HL-60 (cell line): Measurements from ENCODE around the gene MACF1.

Experiments used
- DNase-seq, 2 experiments: peaks; one replicate each; pipeline ENCODE4 v3.0.0-alpha.2; 2010 to 2020; ENCODE audit warnings: low read depth in 1 of 2, low spot score in 1 of 2
- H3K27ac ChIP-seq: fragments of 250-450 bp; sonication (Bioruptor Pico); replicated peaks from 2 replicates; pipeline ENCODE4 v1.5.1; 2020; ENCODE audit warnings: mild to moderate bottlenecking, moderate library complexity
- H3K27me3 ChIP-seq: fragments of 250-450 bp; sonication (Bioruptor Pico); 2 replicates; pipeline ENCODE4 v1.5.1; 2021; ENCODE audit warnings: mild to moderate bottlenecking, moderate library complexity; ENCODE audit not compliant: insufficient read depth, poor library complexity, severe bottlenecking
- H3K4me3 ChIP-seq: replicated peaks from 2 replicates; pipeline ENCODE4 v1.5.1; 2011; ENCODE audit warnings: mild to moderate bottlenecking, control low read depth, low read length; ENCODE audit not compliant: insufficient read depth
- CTCF ChIP-seq: IDR thresholded peaks from one replicate; pipeline ENCODE4 v1.5.1; 2011; ENCODE audit warnings: low read length, control low read depth, inconsistent platforms; ENCODE audit not compliant: insufficient read depth
- GABPA ChIP-seq: IDR thresholded peaks from 2 replicates; pipeline ENCODE4 v1.6.1; 2012; ENCODE audit warnings: low read depth
- POLR2AphosphoS5 ChIP-seq: IDR thresholded peaks from 2 replicates; pipeline ENCODE4 v1.6.1; 2012; ENCODE audit warnings: low read depth
- SPI1 ChIP-seq: IDR thresholded peaks from 2 replicates; pipeline ENCODE4 v1.6.1; 2012; ENCODE audit warnings: low read depth, mild to moderate bottlenecking, borderline replicate concordance
- TF ChIP-seq, protein P1 (sequence below): IDR thresholded peaks from 2 replicates; pipeline ENCODE4 v1.6.1; 2012; ENCODE audit warnings: low read depth; ENCODE audit not compliant: insufficient replicate concordance

The MACF1 gene

DNA sequence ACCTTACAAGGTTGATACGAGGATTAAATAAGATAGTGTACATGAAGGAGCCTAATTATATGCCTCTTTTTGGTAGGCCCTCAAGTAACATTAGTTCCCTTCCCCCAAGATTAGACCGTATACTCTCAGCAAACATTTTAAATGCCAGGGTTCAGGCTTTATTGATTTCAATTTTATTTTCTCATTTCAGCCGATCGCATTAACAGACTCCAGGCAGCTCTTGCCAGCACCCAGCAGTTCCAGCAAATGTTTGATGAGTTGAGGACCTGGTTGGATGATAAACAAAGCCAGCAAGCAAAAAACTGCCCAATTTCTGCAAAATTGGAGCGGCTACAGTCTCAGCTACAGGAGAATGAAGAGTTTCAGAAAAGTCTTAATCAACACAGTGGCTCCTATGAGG is 182.5 kb downstream of the MACF1 start:
- no peak for TF ChIP-seq CTCF
- no peak for TF ChIP-seq SPI1
- TF ChIP-seq, protein P1, sequence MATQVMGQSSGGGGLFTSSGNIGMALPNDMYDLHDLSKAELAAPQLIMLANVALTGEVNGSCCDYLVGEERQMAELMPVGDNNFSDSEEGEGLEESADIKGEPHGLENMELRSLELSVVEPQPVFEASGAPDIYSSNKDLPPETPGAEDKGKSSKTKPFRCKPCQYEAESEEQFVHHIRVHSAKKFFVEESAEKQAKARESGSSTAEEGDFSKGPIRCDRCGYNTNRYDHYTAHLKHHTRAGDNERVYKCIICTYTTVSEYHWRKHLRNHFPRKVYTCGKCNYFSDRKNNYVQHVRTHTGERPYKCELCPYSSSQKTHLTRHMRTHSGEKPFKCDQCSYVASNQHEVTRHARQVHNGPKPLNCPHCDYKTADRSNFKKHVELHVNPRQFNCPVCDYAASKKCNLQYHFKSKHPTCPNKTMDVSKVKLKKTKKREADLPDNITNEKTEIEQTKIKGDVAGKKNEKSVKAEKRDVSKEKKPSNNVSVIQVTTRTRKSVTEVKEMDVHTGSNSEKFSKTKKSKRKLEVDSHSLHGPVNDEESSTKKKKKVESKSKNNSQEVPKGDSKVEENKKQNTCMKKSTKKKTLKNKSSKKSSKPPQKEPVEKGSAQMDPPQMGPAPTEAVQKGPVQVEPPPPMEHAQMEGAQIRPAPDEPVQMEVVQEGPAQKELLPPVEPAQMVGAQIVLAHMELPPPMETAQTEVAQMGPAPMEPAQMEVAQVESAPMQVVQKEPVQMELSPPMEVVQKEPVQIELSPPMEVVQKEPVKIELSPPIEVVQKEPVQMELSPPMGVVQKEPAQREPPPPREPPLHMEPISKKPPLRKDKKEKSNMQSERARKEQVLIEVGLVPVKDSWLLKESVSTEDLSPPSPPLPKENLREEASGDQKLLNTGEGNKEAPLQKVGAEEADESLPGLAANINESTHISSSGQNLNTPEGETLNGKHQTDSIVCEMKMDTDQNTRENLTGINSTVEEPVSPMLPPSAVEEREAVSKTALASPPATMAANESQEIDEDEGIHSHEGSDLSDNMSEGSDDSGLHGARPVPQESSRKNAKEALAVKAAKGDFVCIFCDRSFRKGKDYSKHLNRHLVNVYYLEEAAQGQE = no peak
- TF ChIP-seq GABPA = no peak
- no peak for TF ChIP-seq POLR2AphosphoS5
- Histone ChIP-seq H3K4me3 (no peak overlapping the region), H3K27me3 (no peaks in the 10 kb centered on the region), H3K27ac (no peak overlapping the region)
- DNase-seq = no peak

GRCh38 chr1:39387452-39387851 is 183.0 kb downstream of the MACF1 start:
- TF ChIP-seq SPI1 = no peak
- no peak for TF ChIP-seq GABPA
- TF ChIP-seq POLR2AphosphoS5 = no peak
- TF ChIP-seq, protein P1 = no peak
- TF ChIP-seq CTCF = no peak
- Histone ChIP-seq H3K27me3 (no peaks in the 10 kb centered on the region), H3K27ac (no peak overlapping the region), H3K4me3 (no peak overlapping the region)
- no peak for DNase-seq

DNA sequence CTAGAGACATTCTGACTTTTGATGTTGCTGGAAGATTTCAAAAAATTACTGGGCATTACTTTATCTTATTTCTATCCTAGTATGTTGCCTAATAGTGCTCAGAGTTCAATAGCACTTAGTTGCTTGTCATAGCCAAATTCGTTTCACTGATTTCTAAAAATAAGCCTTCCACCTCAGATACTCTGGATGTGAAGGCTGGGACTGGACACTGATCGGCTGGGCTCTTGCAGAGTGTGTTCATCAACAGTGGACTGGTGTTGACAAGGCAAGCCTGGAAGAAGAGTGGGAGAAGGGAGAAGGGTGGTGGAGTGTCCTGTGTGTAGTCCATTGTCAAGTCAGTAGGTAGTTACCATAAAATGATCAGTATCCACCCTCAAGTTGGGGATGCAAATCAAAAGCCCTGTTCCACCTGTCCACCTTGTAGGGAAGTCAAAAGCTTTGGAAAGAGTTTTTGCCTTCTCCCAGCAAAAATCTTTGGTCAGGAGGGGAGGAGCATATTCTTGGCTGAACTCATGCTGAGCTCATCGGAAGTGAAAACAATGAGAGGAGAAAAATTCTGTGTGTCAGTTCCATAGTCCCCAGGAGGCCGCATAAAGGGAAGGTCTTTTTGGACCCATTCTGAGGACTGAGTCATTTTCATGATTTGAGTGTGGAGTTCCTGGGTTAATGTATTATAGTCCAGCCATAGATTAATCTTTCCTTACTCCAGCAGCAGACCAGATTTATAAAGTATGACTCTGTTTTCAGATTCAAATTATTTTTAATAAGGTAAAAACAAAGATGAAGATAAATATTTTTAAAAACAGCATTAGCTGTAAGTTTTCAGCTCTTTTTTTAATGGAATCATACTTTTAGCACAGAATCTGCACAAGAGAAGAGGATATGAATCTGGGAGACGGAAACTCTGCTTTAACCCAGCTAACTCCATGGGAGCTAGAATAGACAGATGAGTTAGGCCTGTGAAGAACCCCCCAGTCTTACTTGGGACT is 187.5 kb downstream of the MACF1 start:
- H3K27ac ChIP-seq = no peak overlapping the region

More for the DNA sequence above, 187.5 kb downstream of the MACF1 start:
- Histone ChIP-seq H3K4me3 (no peak overlapping the region), H3K27me3 (no peaks in the 10 kb centered on the region)
- DNase-seq = no peak
- TF ChIP-seq SPI1 = no peak
- TF ChIP-seq, protein P1 = no peak
- no peak for TF ChIP-seq GABPA
